H1 (cell line): Measurements from ENCODE around the gene CAMK2B. TPM values are rescaled to one million over a fixed set of nuclear protein-coding genes. Genes with fewer than 3 reads are reported as not detected.

ENCODE experiments used
- CTCF ChIA-PET: fragments of 300-600 bp; sonication (Branson Sonifier 250); formaldehyde crosslinking; loops from one replicate; lab custom pipeline; 2021; ENCODE audit not compliant: partially characterized antibody; lab: Charles Lee
- POLR2A ChIA-PET: fragments of 300-600 bp; sonication (Branson Sonifier 250); formaldehyde crosslinking; loops from one replicate; lab custom pipeline; 2021; ENCODE audit warnings: inconsistent platforms; ENCODE audit not compliant: partially characterized antibody; lab: Charles Lee
- DNase-seq, 2 experiments: peaks; one replicate each; pipeline versions ENCODE4 v3.0.0 to v3.0.0-alpha.2; 2010 to 2022; ENCODE audit warnings: low spot score in 2 of 2, low read depth in 1 of 2, mixed read lengths in 1 of 2
- FAIRE-seq: peaks from 2 replicates; lab custom pipeline; 2011; peaks lifted over from hg19 to GRCh38; lab: Jason Lieb, UNC
- H2AFZ ChIP-seq: 2 replicates; pipeline ENCODE4 v1.8.1; 2012; ENCODE audit warnings: low read length, inconsistent platforms
- H2AK5ac ChIP-seq: 2 replicates; pipeline ENCODE4 v1.6.1; 2013; ENCODE audit warnings: low read depth, low read length
- H2BK120ac ChIP-seq: replicated peaks from 2 replicates; pipeline ENCODE3; 2013; ENCODE audit warnings: low read depth, low read length, inconsistent platforms
- H2BK12ac ChIP-seq: 2 replicates; pipeline ENCODE4 v1.6.1; 2013; ENCODE audit warnings: low read depth, low read length
- H2BK15ac ChIP-seq: 2 replicates; pipeline ENCODE4 v1.6.1; 2013; ENCODE audit warnings: low read length
- H2BK20ac ChIP-seq: 2 replicates; pipeline ENCODE4 v1.6.1; 2013; ENCODE audit warnings: low read length
- H2BK5ac ChIP-seq: 2 replicates; pipeline ENCODE4 v1.6.1; 2013; ENCODE audit warnings: low read depth, low read length
- H3K14ac ChIP-seq: 2 replicates; pipeline ENCODE4 v1.6.1; 2013; ENCODE audit warnings: inconsistent platforms; ENCODE audit not compliant: insufficient read length
- H3K18ac ChIP-seq: 2 replicates; pipeline ENCODE4 v1.6.1; 2013; ENCODE audit warnings: low read length; ENCODE audit errors: extremely low read depth
- H3K23ac ChIP-seq: 2 replicates; pipeline ENCODE4 v1.6.1; 2013; ENCODE audit warnings: inconsistent platforms; ENCODE audit not compliant: insufficient read length
- H3K23me2 ChIP-seq: 2 replicates; pipeline ENCODE4 v1.6.1; 2013; ENCODE audit warnings: low read depth, low read length
- H3K27ac ChIP-seq: 2 replicates; pipeline ENCODE4 v1.6.1; 2011; ENCODE audit warnings: low read depth, low read length, inconsistent platforms
- H3K27me3 ChIP-seq, 4 experiments: replicated peaks in 1 of 4; 1 replicate in 1 of 4; 2 replicates in 3 of 4; pipeline versions ENCODE4 v1.6.1 to v1.8.1; 2011 to 2013; ENCODE audit warnings: low read length in 3 of 4, mild to moderate bottlenecking in 3 of 4, inconsistent platforms in 2 of 4, mixed read lengths in 2 of 4, moderate library complexity in 1 of 4; ENCODE audit not compliant: control insufficient read depth in 3 of 4, insufficient read depth in 3 of 4; ENCODE audit errors: extremely low read depth in 1 of 4
- H3K36me3 ChIP-seq, 4 experiments: 2 replicates each; pipeline versions ENCODE4 v1.6.1 to v1.8.1; 2011 to 2013; ENCODE audit warnings: mild to moderate bottlenecking in 4 of 4, low read length in 3 of 4, moderate library complexity in 2 of 4, control low read depth in 1 of 4, inconsistent platforms in 1 of 4; ENCODE audit not compliant: insufficient read depth in 4 of 4, control insufficient read depth in 2 of 4
- H3K4ac ChIP-seq: replicated peaks from 2 replicates; pipeline ENCODE3; 2013; ENCODE audit warnings: low read length, low read depth, mixed read lengths, inconsistent platforms; ENCODE audit not compliant: insufficient read length
- H3K4me1 ChIP-seq, 4 experiments: replicated peaks in 1 of 4; 1 replicate in 1 of 4; 2 replicates in 3 of 4; pipeline versions ENCODE4 v1.6.1 to v1.8.1; 2011 to 2013; ENCODE audit warnings: low read length in 3 of 4, inconsistent platforms in 2 of 4, mixed read lengths in 1 of 4; ENCODE audit not compliant: insufficient read depth in 4 of 4, control insufficient read depth in 3 of 4
- H3K4me2 ChIP-seq, 2 experiments: 2 replicates each; pipeline versions ENCODE4 v1.6.1 to v1.8.1; 2011 to 2013; ENCODE audit warnings: low read depth in 2 of 2, low read length in 2 of 2, control low read depth in 1 of 2, inconsistent platforms in 1 of 2, mild to moderate bottlenecking in 1 of 2; ENCODE audit not compliant: insufficient read depth in 1 of 2
- H3K4me3 ChIP-seq, 4 experiments: fragments of 200-600, 300-600 bp in 1 of 4; sonication (generic), shearing (Covaris generic), sonication (Bioruptor Twin) in 1 of 4; 2 replicates each; pipeline versions ENCODE4 v1.5.1 to v1.8.1; 2011 to 2016; ENCODE audit warnings: low read length in 4 of 4, low read depth in 3 of 4, control low read depth in 2 of 4, inconsistent platforms in 2 of 4, mild to moderate bottlenecking in 2 of 4, mixed read lengths in 1 of 4, moderate library complexity in 1 of 4; ENCODE audit not compliant: insufficient read depth in 2 of 4; ENCODE audit errors: extremely low read depth in 1 of 4
- H3K56ac ChIP-seq: replicated peaks from 2 replicates; pipeline ENCODE3; 2013; ENCODE audit warnings: low read depth, mild to moderate bottlenecking, mixed read lengths, low read length, inconsistent platforms; ENCODE audit not compliant: insufficient read length
- H3K79me1 ChIP-seq: 2 replicates; pipeline ENCODE4 v1.6.1; 2013; ENCODE audit warnings: low read depth, low read length, control low read depth
- H3K79me2 ChIP-seq, 2 experiments: 2 replicates each; pipeline versions ENCODE4 v1.6.1 to v1.8.1; 2012 to 2013; ENCODE audit warnings: low read length in 2 of 2, mild to moderate bottlenecking in 2 of 2, inconsistent platforms in 1 of 2; ENCODE audit not compliant: insufficient read depth in 2 of 2, control insufficient read depth in 1 of 2
- H3K9ac ChIP-seq, 4 experiments: replicated peaks in 1 of 4; 1 replicate in 1 of 4; 2 replicates in 3 of 4; pipeline versions ENCODE4 v1.6.1 to v1.8.1; 2011 to 2013; ENCODE audit warnings: low read depth in 3 of 4, low read length in 3 of 4, control low read depth in 2 of 4, mild to moderate bottlenecking in 2 of 4, moderate library complexity in 2 of 4, inconsistent platforms in 1 of 4; ENCODE audit errors: extremely low read depth in 1 of 4
- H3K9me3 ChIP-seq, 2 experiments: 2 replicates each; pipeline versions ENCODE4 v1.6.1 to v1.8.1; 2012 to 2013; ENCODE audit warnings: mild to moderate bottlenecking in 2 of 2, moderate library complexity in 2 of 2, control low read depth in 1 of 2, inconsistent platforms in 1 of 2, low read depth in 1 of 2, low read length in 1 of 2, mixed read lengths in 1 of 2; ENCODE audit not compliant: insufficient read depth in 2 of 2
- H4K20me1 ChIP-seq, 2 experiments: replicated peaks in 1 of 2; 2 replicates each; pipeline versions ENCODE3 to v1.8.1; 2011 to 2013; ENCODE audit warnings: inconsistent platforms in 2 of 2, low read length in 2 of 2, mild to moderate bottlenecking in 1 of 2; ENCODE audit not compliant: insufficient read depth in 2 of 2, control insufficient read depth in 1 of 2
- H4K5ac ChIP-seq: 2 replicates; pipeline ENCODE4 v1.6.1; 2013; ENCODE audit warnings: low read length, low read depth, mixed read lengths, inconsistent platforms; ENCODE audit not compliant: insufficient read length
- H4K8ac ChIP-seq: 2 replicates; pipeline ENCODE4 v1.8.0; 2013; ENCODE audit warnings: mild to moderate bottlenecking, moderate library complexity, low read length, inconsistent platforms; ENCODE audit not compliant: insufficient read depth; ENCODE audit errors: extremely low read depth
- H4K91ac ChIP-seq: replicated peaks from 2 replicates; pipeline ENCODE3; 2013; ENCODE audit warnings: low read length, mixed read lengths, inconsistent platforms; ENCODE audit not compliant: insufficient read length
- ATF2 ChIP-seq: IDR thresholded peaks from 2 replicates; pipeline ENCODE4 v1.6.1; 2012; ENCODE audit warnings: low read length, inconsistent platforms
- BRCA1 ChIP-seq: IDR thresholded peaks from 2 replicates; pipeline ENCODE4 v1.6.1; 2012; ENCODE audit warnings: low read depth, low read length, improper control_type of control experiment
- CHD1 ChIP-seq: IDR thresholded peaks from 2 replicates; pipeline ENCODE4 v1.6.1; 2012; ENCODE audit warnings: low read depth, low read length, improper control_type of control experiment
- CHD2 ChIP-seq: IDR thresholded peaks from 2 replicates; pipeline ENCODE4 v1.6.1; 2012; ENCODE audit warnings: low read length, improper control_type of control experiment
- GABPA ChIP-seq: IDR thresholded peaks from 2 replicates; pipeline ENCODE4 v1.6.1; 2011; ENCODE audit warnings: mild to moderate bottlenecking, low read length, moderate library complexity, borderline replicate concordance; ENCODE audit not compliant: insufficient read depth
- JUN ChIP-seq: IDR thresholded peaks from 2 replicates; pipeline ENCODE4 v1.6.1; 2011; ENCODE audit warnings: low read depth, mild to moderate bottlenecking, improper control_type of control experiment, low read length
- NRF1 ChIP-seq: IDR thresholded peaks from 2 replicates; pipeline ENCODE4 v1.6.1; 2011; ENCODE audit warnings: mild to moderate bottlenecking, low read depth, low read length, improper control_type of control experiment
- SP2 ChIP-seq: IDR thresholded peaks from 2 replicates; pipeline ENCODE4 v1.6.1; 2012; ENCODE audit warnings: mild to moderate bottlenecking, low read length, inconsistent platforms
- TAF1 ChIP-seq: IDR thresholded peaks from 2 replicates; pipeline ENCODE4 v1.6.1; 2011; ENCODE audit warnings: mild to moderate bottlenecking, low read depth, low read length
- TBP ChIP-seq: IDR thresholded peaks from 2 replicates; pipeline ENCODE4 v1.6.1; 2011; ENCODE audit warnings: low read depth, low read length, improper control_type of control experiment
- USF2 ChIP-seq: IDR thresholded peaks from 2 replicates; pipeline ENCODE4 v1.6.1; 2011; ENCODE audit warnings: low read length, improper control_type of control experiment
- WGBS, 2 experiments: shearing (Covaris generic) in 1 of 2; methylation state at CpG; one replicate each; pipeline versions ENCODE4 v1.1.6 to v1.1.7; 2013 to 2015; ENCODE audit warnings: low lambda C conversion rate in 2 of 2, mixed read lengths in 2 of 2, inconsistent platforms in 1 of 2, low coverage in 1 of 2, missing lambda C conversion rate in 1 of 2; ENCODE audit not compliant: insufficient replicate concordance in 2 of 2, insufficient coverage in 1 of 2, insufficient read length in 1 of 2; ENCODE audit errors: extremely low coverage in 1 of 2, missing lambda C conversion rate in 1 of 2; 5-methylcytosine and 5-hydroxymethylcytosine counted together
- polyA plus RNA-seq, 7 experiments: library from polyadenylated mRNA; depleted of rRNA in 3 of 7; stranded (reverse) in 5 of 7; unstranded in 2 of 7; fragments of >200 nt in 5 of 7; fragments of 200-250 nt in 2 of 7; gene quantifications; 1 replicate in 5 of 7; 2 replicates in 1 of 7; 4 replicates in 1 of 7; pipeline versions ENCODE4 v1.2.1 to v1.2.3, GENCODE V29; 2011 to 2013; ENCODE audit warnings: missing spikeins in 2 of 7, mixed read lengths in 2 of 7
- total RNA-seq: library from RNA; stranded (reverse); fragmentation: NEBNext Ultra II Directional; extraction: Animal tissue kit (Norgen Biotek cat#: 25700); gene quantifications from 2 replicates; pipeline ENCODE4 v1.2.1, GENCODE V29; 2021

CAMK2B gene
- total and polyA plus RNA-seq, 2 of the 8 experiments (the other 6 are each of a cell fraction or from before 2014, with no cell fraction given) = 0.05 to 0.15 TPM

- H2AFZ ChIP-seq = peak overlapping the region; percentile 61; the same call in 1 of the 2 replicates
- no peak overlapping the region for H2BK120ac ChIP-seq
- no peaks in the 10 kb centered on the region for H4K20me1 ChIP-seq
- H3K4me1 ChIP-seq = peaks cover 0 to 4% (median 2%) of the 10 kb centered on the region in 4 experiments; a peak in 3 of 7 replicates
- no peak for DNase-seq
- POLR2A ChIA-PET = interaction anchor here (1.3 kb wide), 1 partner anchor 68 kb away, joined by 3 read pairs; no protein-coding TSS in a partner anchor
- no peaks in the 10 kb centered on the region for H3K79me1 ChIP-seq
- no peak overlapping the region for H4K8ac ChIP-seq
- H3K14ac ChIP-seq = no peak overlapping the region
- no peak for FAIRE-seq
- no peak overlapping the region for H3K4ac ChIP-seq
- no peak overlapping the region for H2BK12ac ChIP-seq
- H3K56ac ChIP-seq = no peak overlapping the region
- H3K79me2 ChIP-seq = no peaks in the 10 kb centered on the region
- H3K4me3 ChIP-seq = no peak overlapping the region
- no peak overlapping the region for H3K27ac ChIP-seq
- H2AK5ac ChIP-seq = no peak overlapping the region
- H3K18ac ChIP-seq = no peak overlapping the region
- no peak for TF ChIP-seq USF2
- TF ChIP-seq TAF1 = no peak
- TF ChIP-seq NRF1 = no peak
- no peak for TF ChIP-seq ATF2
- TF ChIP-seq CHD1 = no peak
- TF ChIP-seq SP2 = no peak
- TF ChIP-seq CHD2 = no peak
- no peak for TF ChIP-seq TBP
- TF ChIP-seq JUN = no peak
- no peak for TF ChIP-seq GABPA
- TF ChIP-seq BRCA1 = no peak
- no peaks in the 10 kb centered on the region for H3K36me3 ChIP-seq
- CTCF ChIA-PET = interaction anchor here (1.2 to 1.6 kb wide), 3 partner anchors 17 to 24 kb away, joined by 4 to 6 read pairs (median 5); no protein-coding TSS in a partner anchor
- no peak overlapping the region for H2BK15ac ChIP-seq
- H2BK20ac ChIP-seq = no peak overlapping the region
- WGBS, 2 experiments = 86% methylated on average over 4 of the region's 4 CpGs; no CpG with 5 or more reads in 1 of the 2 experiments
- no peaks in the 10 kb centered on the region; a peak in 1 of 7 replicates for H3K27me3 ChIP-seq
- no peak overlapping the region for H2BK5ac ChIP-seq
- no peaks in the 10 kb centered on the region for H3K23me2 ChIP-seq
- no peak overlapping the region for H4K91ac ChIP-seq
- H3K4me2 ChIP-seq = no peak overlapping the region
- no peak overlapping the region for H3K23ac ChIP-seq
- no peak overlapping the region for H4K5ac ChIP-seq
- no peak overlapping the region for H3K9ac ChIP-seq
- peaks cover 6 to 7% of the 10 kb centered on the region in 2 experiments; a peak in 2 of 4 replicates for H3K9me3 ChIP-seq
Observed at GRCh38 chr7:44177570-44178131, 147.7 kb downstream of the CAMK2B start.
